ACHN (cell line): ENCODE measurements around the gene CLDN24.

ENCODE experiments used
- DNase-seq: peaks from one replicate; pipeline ENCODE4 v3.0.0-alpha.2; 2015
- in situ Hi-C: cut with HindIII; loops from 2 replicates; pipeline ENCODE4 v1.10.0; 2017; ENCODE audit warnings: low sequenced_read_pairs, low pct_ligation_motif_present, low pct_unique_long_range_greater_than_20kb

Gene CLDN24

DNA sequence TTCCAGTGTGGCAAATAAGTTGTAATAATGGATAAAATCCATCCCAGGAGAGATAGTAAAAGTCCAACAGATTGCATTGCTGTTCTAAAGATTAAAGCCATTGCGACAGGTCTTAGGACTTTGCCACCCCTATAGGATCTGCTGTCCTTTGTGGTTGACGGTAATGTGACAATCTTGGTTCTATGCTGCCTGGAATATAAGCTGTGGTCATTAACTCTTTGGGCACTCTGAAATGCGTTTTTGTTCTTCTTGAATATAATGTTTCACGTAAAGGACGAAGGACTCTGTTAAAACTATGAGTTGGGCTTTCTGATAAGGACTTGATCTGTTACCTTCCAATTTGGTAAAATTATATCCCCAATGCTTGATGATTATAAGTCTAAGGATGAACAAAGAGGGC lies at the start of gene CLDN24:
TSS of gene CLDN24 (minus strand) at position 101 of the 400 bp plus-strand sequence. CDS start at position 101, 0 bp downstream.
- DNase-seq = no peak

GRCh38 chr4:183370786-183371185 lies 48.6 kb upstream of the CLDN24 start:
- in situ Hi-C loops = no loop called here
- no peak for DNase-seq

More for the DNA sequence above, at the start of gene CLDN24:
- in situ Hi-C loops = no loop called here

GRCh38 chr4:183369073-183369472 lies 46.8 kb upstream of the CLDN24 start:
- no peak for DNase-seq
- in situ Hi-C loops = no loop called here

GRCh38 chr4:183366206-183366835 lies 44.1 kb upstream of the CLDN24 start:
- no peak for DNase-seq
- in situ Hi-C loops = no loop called here

GRCh38 chr4:183364025-183364424 lies 41.8 kb upstream of the CLDN24 start:
- DNase-seq = no peak
- in situ Hi-C loops = no loop called here

DNA sequence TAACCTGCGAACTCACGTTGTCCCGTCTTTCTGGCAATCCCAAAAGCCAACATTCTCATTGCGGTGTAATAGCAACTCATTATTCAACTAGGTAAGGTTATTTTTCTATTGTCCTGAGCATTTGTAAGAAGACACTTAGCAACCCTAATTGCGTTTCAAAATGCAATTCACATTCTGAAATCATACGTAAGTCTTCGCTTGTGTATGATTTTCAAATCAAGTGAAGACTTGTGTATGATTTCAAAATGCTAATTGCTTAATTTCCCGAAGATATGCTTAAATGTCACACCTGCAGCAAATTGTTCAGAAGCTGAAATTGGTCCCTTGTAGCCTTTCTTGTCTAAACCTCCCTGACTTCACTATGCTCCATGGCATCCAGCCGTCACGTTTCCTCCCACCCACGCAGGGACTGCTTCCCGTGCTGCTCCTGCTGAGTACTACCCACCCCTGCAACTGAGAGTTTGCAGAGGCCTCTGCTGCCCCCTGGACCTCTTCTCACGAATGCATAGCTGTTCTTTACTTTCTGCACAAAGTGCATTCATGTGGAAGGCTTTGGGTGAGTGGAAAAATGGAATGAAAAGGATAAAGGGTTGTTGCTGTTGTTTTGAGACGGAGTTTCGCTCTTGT lies 40.8 kb upstream of the CLDN24 start:
- in situ Hi-C loops = no loop called here
- DNase-seq = peak; percentile 20

DNA sequence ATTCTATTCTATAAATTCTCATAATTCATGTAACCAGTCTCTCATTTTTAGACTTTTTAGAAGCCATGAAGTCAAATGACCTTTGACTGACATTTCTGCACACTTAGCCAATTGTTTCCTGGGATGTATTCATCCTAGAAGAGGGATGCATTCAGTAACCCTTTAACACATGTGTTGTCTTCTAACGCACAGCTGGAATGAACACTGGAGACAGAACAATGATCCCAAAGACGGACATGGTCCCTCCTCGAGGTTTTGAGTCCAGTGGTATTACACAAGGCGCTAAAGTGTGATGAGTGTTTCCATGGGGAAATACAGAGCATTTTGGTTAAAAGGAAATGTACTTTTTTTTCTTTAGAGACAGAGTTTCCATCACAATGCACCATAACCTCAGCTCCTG lies 39.8 kb upstream of the CLDN24 start:
- in situ Hi-C loops = no loop called here
- no peak for DNase-seq

DNA sequence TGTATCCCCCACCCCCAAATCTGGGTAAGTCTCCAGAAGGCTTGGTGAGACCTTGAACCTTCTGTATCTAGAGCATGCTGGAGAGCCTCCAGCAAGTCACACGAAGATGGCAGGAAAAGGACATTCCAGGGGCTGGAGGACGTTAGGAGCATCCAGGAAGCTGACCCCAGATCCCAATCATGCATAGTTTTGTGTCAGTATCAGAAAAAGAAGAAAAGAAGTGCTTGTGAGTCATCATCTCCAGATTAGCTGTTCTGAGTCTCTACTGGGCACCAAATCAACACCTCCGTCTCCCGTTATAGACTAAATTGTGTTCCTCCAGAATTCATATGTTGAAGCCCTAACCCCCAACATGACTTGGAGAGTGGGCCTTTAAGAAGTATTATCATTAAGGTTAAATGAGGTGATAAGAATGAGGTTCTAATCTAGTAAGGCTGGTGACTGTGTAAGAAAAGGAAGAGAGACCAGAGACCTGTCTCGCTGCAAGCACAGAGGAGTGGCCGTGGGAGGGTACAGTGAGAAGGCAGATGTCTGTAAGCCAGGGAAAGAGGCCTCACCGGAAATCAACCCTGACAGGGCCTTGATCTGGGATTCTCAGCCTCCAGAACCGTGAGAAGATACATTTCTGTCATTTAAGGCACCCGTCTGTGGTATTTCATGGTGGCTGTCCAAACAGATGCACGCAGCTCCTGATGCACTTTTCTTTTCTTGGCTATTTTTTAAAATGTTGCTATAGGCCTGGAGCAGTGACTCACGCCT lies 38.1 kb upstream of the CLDN24 start:
- no peak for DNase-seq
- in situ Hi-C loops = no loop called here

GRCh38 chr4:183358215-183358755 lies 36.1 kb upstream of the CLDN24 start:
- in situ Hi-C loops = no loop called here
- DNase-seq = no peak

GRCh38 chr4:183356931-183357675 lies 34.9 kb upstream of the CLDN24 start:
- in situ Hi-C loops = no loop called here
- DNase-seq = no peak

DNA sequence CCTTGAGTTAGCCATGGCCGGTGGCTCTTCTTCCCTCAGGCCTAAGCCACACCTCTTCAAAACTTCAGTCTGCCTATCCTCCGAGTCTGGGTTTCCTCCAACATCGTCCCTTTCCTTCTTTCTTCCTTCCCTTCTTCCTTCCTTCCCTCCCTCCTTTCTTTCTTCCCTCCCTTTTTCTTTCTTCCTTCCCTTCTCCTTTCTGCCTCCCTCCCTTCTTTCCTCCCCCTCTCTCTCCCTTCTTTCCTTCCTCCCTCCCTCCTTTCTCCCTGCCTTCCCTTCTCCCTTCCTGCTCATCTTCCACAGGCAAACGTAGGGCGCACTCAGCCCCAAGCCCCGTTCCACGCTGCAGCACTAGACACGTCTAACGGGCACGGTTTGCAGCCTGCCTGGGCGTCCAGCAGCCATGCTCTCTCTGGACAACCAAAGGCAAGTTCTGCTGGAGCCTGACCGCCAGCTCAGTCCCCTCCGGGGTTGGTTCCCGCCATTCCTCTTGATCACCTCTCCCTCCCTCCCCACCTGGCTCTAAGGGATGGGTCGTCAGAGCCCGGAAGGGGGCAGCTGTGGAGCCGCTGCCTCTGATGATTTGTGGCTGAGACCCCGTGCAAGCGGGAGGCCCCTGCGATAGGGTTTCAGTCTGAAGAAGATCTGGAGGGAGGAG lies 34.1 kb upstream of the CLDN24 start:
- in situ Hi-C loops = no loop called here

GRCh38 chr4:183355405-183355804 lies 33.2 kb upstream of the CLDN24 start:
- no peak for DNase-seq
- in situ Hi-C loops = no loop called here

More for the DNA sequence above, 34.1 kb upstream of the CLDN24 start:
- no peak for DNase-seq

DNA sequence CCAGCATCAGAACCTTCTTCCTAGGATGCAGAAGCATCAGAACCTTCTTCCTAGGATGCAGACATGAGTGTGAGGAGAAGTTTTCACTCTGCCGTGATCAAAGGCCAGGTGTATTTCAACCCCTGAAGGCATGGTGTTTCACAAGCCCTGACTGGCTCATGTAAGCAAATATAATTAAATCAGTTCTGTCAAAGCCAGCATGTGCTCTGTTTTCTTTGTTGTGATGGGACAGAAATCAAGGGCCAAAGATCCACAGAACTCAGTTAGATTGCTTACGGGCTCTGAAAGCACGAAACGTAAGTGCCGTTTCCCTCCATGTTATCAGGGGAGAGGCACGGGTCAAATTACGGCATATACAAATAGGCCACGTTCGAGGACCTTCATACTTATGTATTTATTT lies 32.0 kb upstream of the CLDN24 start:
- in situ Hi-C loops = no loop called here
- no peak for DNase-seq

DNA sequence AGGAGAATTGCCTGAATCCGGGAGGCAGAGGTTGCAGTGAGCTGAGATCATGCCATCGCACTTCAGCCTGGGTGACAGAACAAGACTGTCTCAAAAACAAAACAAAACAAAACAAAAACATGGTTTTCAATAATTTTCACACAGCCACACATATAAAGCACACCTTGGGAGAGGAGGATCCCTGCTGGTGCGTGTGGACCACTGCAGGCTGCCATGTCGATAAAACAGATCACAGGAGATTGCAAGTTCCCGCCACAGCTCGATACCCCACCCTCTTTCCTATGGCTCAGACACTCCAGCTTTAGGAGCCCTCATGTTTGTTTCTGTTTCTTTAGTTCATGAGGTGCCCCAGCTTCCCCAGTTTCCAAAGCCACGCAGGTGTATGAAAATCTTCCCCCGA lies 31.3 kb upstream of the CLDN24 start:
- DNase-seq = no peak

GRCh38 chr4:183352546-183352945 lies 30.3 kb upstream of the CLDN24 start:
- no peak for DNase-seq
- in situ Hi-C loops = no loop called here

More for the DNA sequence above, 31.3 kb upstream of the CLDN24 start:
- in situ Hi-C loops = no loop called here

GRCh38 chr4:183350317-183351071 lies 28.3 kb upstream of the CLDN24 start:
- no peak for DNase-seq
- in situ Hi-C loops = no loop called here

DNA sequence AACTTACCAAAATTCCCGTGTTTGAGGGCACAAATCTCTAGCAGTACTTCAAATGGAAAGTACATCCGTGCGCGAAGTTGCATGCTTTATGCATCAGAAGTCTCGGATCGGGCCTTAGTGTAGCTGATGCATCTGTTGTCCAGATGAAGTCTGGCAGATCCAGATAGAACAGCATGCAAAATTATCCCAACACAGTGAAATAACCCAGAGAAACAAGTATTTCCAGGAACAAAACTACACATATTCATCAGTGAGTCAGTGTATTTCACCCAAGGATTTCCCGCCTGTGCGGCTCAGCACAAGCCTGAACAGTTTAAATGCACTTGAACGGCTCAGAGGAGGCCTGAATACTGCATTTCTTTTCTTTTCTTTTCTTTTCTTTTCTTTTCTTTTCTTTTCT lies 27.4 kb upstream of the CLDN24 start:
- DNase-seq = peak; percentile 27
- in situ Hi-C loops = no loop called here
